PC-3 (cell line): ENCODE data around the gene TBC1D14.

Experiments
- EZH2 ChIP-seq: fragments of 300-600 bp; sonication (generic); IDR thresholded peaks from one replicate; pipeline ENCODE4 v1.6.1; 2017; ENCODE audit warnings: antibody characterized with exemption, mild to moderate bottlenecking, low read length; ENCODE audit not compliant: unreplicated experiment
- TF ChIP-seq, protein P1 (sequence below): fragments of 300-600 bp; sonication (generic); conservative IDR thresholded peaks from 2 replicates; pipeline ENCODE4 v1.5.1; 2017; ENCODE audit warnings: antibody characterized with exemption, low read depth, mild to moderate bottlenecking, low read length

DNA sequence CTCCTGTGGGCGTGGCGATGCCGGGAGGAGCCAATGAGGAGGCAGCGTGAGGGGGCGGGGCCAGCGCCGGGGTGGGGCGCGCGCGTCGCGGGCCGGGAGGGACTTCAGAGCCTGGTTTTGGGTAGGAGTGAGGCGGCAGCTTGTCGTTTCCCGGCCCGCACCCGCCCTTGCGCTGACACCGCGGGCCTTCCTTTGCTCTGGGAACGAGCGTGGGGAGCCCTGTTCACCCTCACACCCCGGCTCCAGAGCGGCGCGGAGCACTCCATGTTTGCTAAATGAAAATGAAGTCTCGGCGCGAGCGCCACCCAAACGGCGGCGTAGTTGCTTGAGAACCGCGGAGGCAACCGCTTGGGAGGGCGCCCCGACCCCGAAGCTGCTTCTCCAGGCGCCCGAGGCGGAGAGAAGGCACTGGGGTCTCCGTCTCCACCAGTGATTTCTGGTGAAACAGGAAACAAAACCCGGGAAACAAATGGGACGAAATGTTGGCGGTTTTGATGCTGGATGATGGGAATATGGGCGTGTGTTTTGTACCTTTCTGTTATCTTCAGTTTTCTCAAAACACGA lies 158.7 kb downstream of the TBC1D14 start:
- TF ChIP-seq, protein P1, sequence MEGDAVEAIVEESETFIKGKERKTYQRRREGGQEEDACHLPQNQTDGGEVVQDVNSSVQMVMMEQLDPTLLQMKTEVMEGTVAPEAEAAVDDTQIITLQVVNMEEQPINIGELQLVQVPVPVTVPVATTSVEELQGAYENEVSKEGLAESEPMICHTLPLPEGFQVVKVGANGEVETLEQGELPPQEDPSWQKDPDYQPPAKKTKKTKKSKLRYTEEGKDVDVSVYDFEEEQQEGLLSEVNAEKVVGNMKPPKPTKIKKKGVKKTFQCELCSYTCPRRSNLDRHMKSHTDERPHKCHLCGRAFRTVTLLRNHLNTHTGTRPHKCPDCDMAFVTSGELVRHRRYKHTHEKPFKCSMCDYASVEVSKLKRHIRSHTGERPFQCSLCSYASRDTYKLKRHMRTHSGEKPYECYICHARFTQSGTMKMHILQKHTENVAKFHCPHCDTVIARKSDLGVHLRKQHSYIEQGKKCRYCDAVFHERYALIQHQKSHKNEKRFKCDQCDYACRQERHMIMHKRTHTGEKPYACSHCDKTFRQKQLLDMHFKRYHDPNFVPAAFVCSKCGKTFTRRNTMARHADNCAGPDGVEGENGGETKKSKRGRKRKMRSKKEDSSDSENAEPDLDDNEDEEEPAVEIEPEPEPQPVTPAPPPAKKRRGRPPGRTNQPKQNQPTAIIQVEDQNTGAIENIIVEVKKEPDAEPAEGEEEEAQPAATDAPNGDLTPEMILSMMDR = no peak
- no peak for TF ChIP-seq EZH2
